Spleen (tissue), 11 donors: ENCODE measurements around the gene ATXN7. TPM values are rescaled to one million over a fixed set of nuclear protein-coding genes. Genes with fewer than 3 reads are reported as not detected.

Experiments used
- DNase-seq: peaks from one replicate; pipeline ENCODE4 v3.0.0-alpha.2; 2020
- H3K27ac ChIP-seq, 8 donors: fragments of 200-600 bp; sonication (generic) in 7 of 8; 1 replicate in 4 of 8; 2 replicates in 4 of 8; pipeline versions ENCODE4 v1.5.0 to v1.8.0; 2016 to 2021; ENCODE audit warnings: inconsistent platforms in 4 of 8, mild to moderate bottlenecking in 4 of 8, moderate library complexity in 1 of 8
- H3K27me3 ChIP-seq, 7 donors: fragments of 200-600 bp; sonication (generic) in 6 of 7; replicated peaks in 1 of 7; 1 replicate in 4 of 7; 2 replicates in 3 of 7; pipeline versions ENCODE4 v1.5.0 to v1.8.0; 2016 to 2021; ENCODE audit warnings: inconsistent platforms in 3 of 7, mild to moderate bottlenecking in 1 of 7
- H3K36me3 ChIP-seq, 6 donors: fragments of 200-600 bp; sonication (generic) in 5 of 6; 1 replicate in 4 of 6; 2 replicates in 2 of 6; pipeline versions ENCODE4 v1.5.0 to v1.8.0; 2016 to 2021; ENCODE audit warnings: inconsistent platforms in 2 of 6
- H3K4me1 ChIP-seq, 6 donors: fragments of 200-600 bp; sonication (generic) in 5 of 6; 1 replicate in 3 of 6; 2 replicates in 3 of 6; pipeline versions ENCODE4 v1.5.0 to v1.8.0; 2016 to 2021; ENCODE audit warnings: inconsistent platforms in 3 of 6
- H3K4me3 ChIP-seq, 8 donors: fragments of 200-600 bp; sonication (generic) in 7 of 8; 1 replicate in 4 of 8; 2 replicates in 4 of 8; pipeline versions ENCODE4 v1.5.0 to v1.8.0; 2016 to 2021; ENCODE audit warnings: inconsistent platforms in 4 of 8, mild to moderate bottlenecking in 4 of 8, moderate library complexity in 2 of 8
- H3K9me3 ChIP-seq, 8 donors: fragments of 200-600 bp; sonication (generic) in 7 of 8; 1 replicate in 4 of 8; 2 replicates in 4 of 8; pipeline versions ENCODE4 v1.5.0 to v1.8.0; 2016 to 2021; ENCODE audit warnings: inconsistent platforms in 4 of 8
- POLR2A ChIP-seq, 3 donors: fragments of 450-650 bp; IDR thresholded peaks; one replicate each; pipeline ENCODE4 v1.5.1; 2017; ENCODE audit warnings: antibody characterized with exemption in 3 of 3, mild to moderate bottlenecking in 1 of 3
- POLR2AphosphoS5 ChIP-seq, 3 donors: sonication (generic); formaldehyde crosslinking; IDR thresholded peaks; one replicate each; pipeline ENCODE4 v1.5.1; 2017; ENCODE audit warnings: antibody characterized with exemption in 3 of 3
- WGBS, 5 donors: extraction: QIAGEN DNeasy Blood & Tissue Kit in 3 of 5; methylation state at CpG; one replicate each; pipeline versions ENCODE4 v1.1.5 to v1.1.7; 2013 to 2018; 5-methylcytosine and 5-hydroxymethylcytosine counted together
- intact Hi-C: fragments of 100-400 bp; cut with DNase I; formaldehyde crosslinking; loops from one replicate; pipeline ENCODE4 v1.15.0; 2023; ENCODE audit warnings: low total_unique reads
- polyA plus RNA-seq, 3 donors: library from polyadenylated mRNA; stranded (reverse); fragments of 200-250 nt; gene quantifications; one replicate each; pipeline ENCODE4 v1.2.1, GENCODE V29; 2013
- total RNA-seq, 7 donors: library from RNA; depleted of rRNA in 3 of 7; stranded (reverse); fragments of >200 nt in 3 of 7; fragmentation: NEBNext Ultra II Directional in 4 of 7; extraction: Animal tissue kit (Norgen Biotek cat#: 25700) in 4 of 7; gene quantifications; one replicate each; pipeline versions ENCODE4 v1.1.0 to v1.2.1, GENCODE V29; 2016 to 2021
- TF ChIP-seq, protein P1 (sequence below), 11 experiments: fragments of 200-600 bp in 7 of 11; fragments of 450-650 bp in 4 of 11; sonication (generic) in 4 of 11; IDR thresholded peaks in 8 of 11; conservative IDR thresholded peaks in 3 of 11; 1 replicate in 7 of 11; 2 replicates in 4 of 11; pipeline versions ENCODE4 v1.4.0 to v1.8.0; 2016 to 2021; ENCODE audit warnings: antibody characterized with exemption in 11 of 11, inconsistent platforms in 4 of 11, mild to moderate bottlenecking in 1 of 11
- donor health status: healthy with polysubstance abuse.
- donor health status: DM: no; HTN: no; CAD: no; lungs with moderate emphysema.
- donor health status: DM: no; HTN: no; CAD: no.
- donor health status: Bipolar disorder and iron deficiency.
- donor health status: healthy.
- donor health status: DM: no; HTN: no; CAD: no.
- donor health status: DM: yes; HTN: yes; CAD: no.

Gene ATXN7
- total and polyA plus RNA-seq, 10 donors: 1.9 to 91.8 (median 54.7) TPM

GRCh38 chr3:64039981-64040733 is 176.5 kb downstream of the ATXN7 start:
- H3K4me3 ChIP-seq: no peak overlapping the region
- peak overlapping the region in 2 of 8 donors; percentile 1 to 43 for H3K27ac ChIP-seq
- no peak for DNase-seq
- intact Hi-C loops: no loop called here
- no peaks in the 10 kb centered on the region for H3K27me3 ChIP-seq
- peaks cover 0 to 17% (median 6%) of the 10 kb centered on the region in 6 donors for H3K4me1 ChIP-seq
- H3K36me3 ChIP-seq: no peaks in the 10 kb centered on the region
- H3K9me3 ChIP-seq: no peaks in the 10 kb centered on the region
- TF ChIP-seq, protein P1, sequence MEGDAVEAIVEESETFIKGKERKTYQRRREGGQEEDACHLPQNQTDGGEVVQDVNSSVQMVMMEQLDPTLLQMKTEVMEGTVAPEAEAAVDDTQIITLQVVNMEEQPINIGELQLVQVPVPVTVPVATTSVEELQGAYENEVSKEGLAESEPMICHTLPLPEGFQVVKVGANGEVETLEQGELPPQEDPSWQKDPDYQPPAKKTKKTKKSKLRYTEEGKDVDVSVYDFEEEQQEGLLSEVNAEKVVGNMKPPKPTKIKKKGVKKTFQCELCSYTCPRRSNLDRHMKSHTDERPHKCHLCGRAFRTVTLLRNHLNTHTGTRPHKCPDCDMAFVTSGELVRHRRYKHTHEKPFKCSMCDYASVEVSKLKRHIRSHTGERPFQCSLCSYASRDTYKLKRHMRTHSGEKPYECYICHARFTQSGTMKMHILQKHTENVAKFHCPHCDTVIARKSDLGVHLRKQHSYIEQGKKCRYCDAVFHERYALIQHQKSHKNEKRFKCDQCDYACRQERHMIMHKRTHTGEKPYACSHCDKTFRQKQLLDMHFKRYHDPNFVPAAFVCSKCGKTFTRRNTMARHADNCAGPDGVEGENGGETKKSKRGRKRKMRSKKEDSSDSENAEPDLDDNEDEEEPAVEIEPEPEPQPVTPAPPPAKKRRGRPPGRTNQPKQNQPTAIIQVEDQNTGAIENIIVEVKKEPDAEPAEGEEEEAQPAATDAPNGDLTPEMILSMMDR (IDR thresholded peaks at IDR 0.05 in 8 of 11, conservative IDR thresholded peaks at IDR 0.05 in 3 of 11): no peak
- no peak for TF ChIP-seq POLR2AphosphoS5 (IDR thresholded peaks at IDR 0.05)
- TF ChIP-seq POLR2A (IDR thresholded peaks at IDR 0.05): no peak
- WGBS, 5 donors: 71 to 82% (median 75%) methylated on average over 5 of the region's 5 CpGs

- H3K4me1 ChIP-seq: peaks cover 0 to 17% (median 6%) of the 10 kb centered on the region in 6 donors
- H3K4me3 ChIP-seq: no peak overlapping the region
- intact Hi-C loops: no loop called here
- DNase-seq: no peak
- TF ChIP-seq, protein P1 (IDR thresholded peaks at IDR 0.05 in 8 of 11, conservative IDR thresholded peaks at IDR 0.05 in 3 of 11): no peak
- TF ChIP-seq POLR2A (IDR thresholded peaks at IDR 0.05) (no peak), POLR2AphosphoS5 (IDR thresholded peaks at IDR 0.05) (no peak)
- H3K27me3 ChIP-seq: peaks cover 0 to 3% (median 0%) of the 10 kb centered on the region in 7 donors
- WGBS, 5 donors: 39 to 76% (median 41%) methylated on average over 1 of the region's 1 CpG
- no peak overlapping the region for H3K27ac ChIP-seq
- H3K9me3 ChIP-seq: no peaks in the 10 kb centered on the region
- no peaks in the 10 kb centered on the region for H3K36me3 ChIP-seq
Measured at GRCh38 chr3:64042952-64043351, 179.3 kb downstream of the ATXN7 start.

DNA sequence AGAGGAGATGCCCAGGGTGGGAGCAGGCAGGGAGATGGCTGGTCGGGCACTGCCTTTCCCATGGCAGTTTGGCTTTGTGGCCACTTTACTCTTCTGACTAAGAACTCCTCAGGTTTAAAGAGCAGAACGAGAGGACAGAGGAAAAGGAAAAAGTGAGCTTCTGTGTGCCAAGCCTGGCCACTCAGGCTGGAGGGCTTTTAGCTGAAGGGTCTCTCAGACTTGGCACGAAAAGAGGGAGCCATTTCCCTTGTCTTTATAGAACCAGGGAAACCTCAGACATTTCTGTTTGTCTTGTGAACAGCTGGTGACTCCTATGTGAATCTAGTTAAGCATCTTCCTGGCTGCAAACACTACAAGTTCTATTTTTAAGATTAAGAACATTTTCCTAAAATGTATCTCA is 182.9 kb downstream of the ATXN7 start:
- intact Hi-C loops: no loop called here
- WGBS, 5 donors: 66 to 81% (median 76%) methylated on average over 3 of the region's 3 CpGs

More for the DNA sequence above, 182.9 kb downstream of the ATXN7 start:
- no peak for DNase-seq
- TF ChIP-seq POLR2A (IDR thresholded peaks at IDR 0.05) (no peak), POLR2AphosphoS5 (IDR thresholded peaks at IDR 0.05) (no peak)
- TF ChIP-seq, protein P1 (IDR thresholded peaks at IDR 0.05 in 8 of 11, conservative IDR thresholded peaks at IDR 0.05 in 3 of 11): no peak
- no peaks in the 10 kb centered on the region for H3K36me3 ChIP-seq
- H3K9me3 ChIP-seq: no peaks in the 10 kb centered on the region
- H3K4me3 ChIP-seq: no peak overlapping the region
- peaks cover 0 to 6% (median 0%) of the 10 kb centered on the region in 6 donors for H3K4me1 ChIP-seq
- H3K27ac ChIP-seq: no peak overlapping the region
- peaks cover 0 to 16% (median 0%) of the 10 kb centered on the region in 7 donors for H3K27me3 ChIP-seq
